ENCODE measurements around the gene MISP3. TPM values are rescaled to one million over a fixed set of nuclear protein-coding genes. Genes with fewer than 3 reads are reported as not detected.

MISP3 gene
- total and polyA plus RNA-seq, 2 of the 8 experiments (the other 6 are each of a cell fraction or from before 2014, with no cell fraction given) = 0.74 to 1.4 TPM

GRCh38 chr19:14027856-14028450 is 44.6 kb upstream of the MISP3 start, which contains the start of gene RLN3:
Gene RLN3 (plus strand): TSS chr19:14028148. CDS start chr19:14028205, 57 bp downstream.
- no peak within 1 kb of the TSS for H3K23ac ChIP-seq (ENCODE audit: insufficient read length)
- H3K27me3 ChIP-seq (replicated peaks in 1 of 4; ENCODE audit: control insufficient read depth in 3 of 4, extremely low read depth in 1 of 4, insufficient read depth in 3 of 4, low read length in 3 of 4) = peaks cover 0 to 12% (median 9%) of the 10 kb centered on the region in 4 experiments; a peak in 5 of 7 replicates
- no peak for FAIRE-seq
- H3K18ac ChIP-seq (ENCODE audit: extremely low read depth, low read length) = no peak within 1 kb of the TSS
- 88% methylated on average over 23 of the region's 24 CpGs; no CpG with 5 or more reads in 1 of the 2 experiments for WGBS, 2 experiments (ENCODE audit: extremely low coverage in 1 of 2, insufficient coverage in 1 of 2, insufficient read length in 1 of 2, insufficient replicate concordance in 2 of 2, low coverage in 1 of 2, low lambda C conversion rate in 2 of 2, missing lambda C conversion rate in 1 of 2)
- no peaks in the 10 kb centered on the region for H3K9me3 ChIP-seq (ENCODE audit: insufficient read depth in 2 of 2, low read depth in 1 of 2, low read length in 1 of 2)
- H3K14ac ChIP-seq (ENCODE audit: insufficient read length) = no peak within 1 kb of the TSS
- no peaks in the 10 kb centered on the region for H3K79me2 ChIP-seq (ENCODE audit: control insufficient read depth in 1 of 2, insufficient read depth in 2 of 2, low read length in 2 of 2)
- 0 out of 2 replicates have a peak within 1 kb of the TSS, but pooled peaks have one; percentile 5 for H2BK12ac ChIP-seq (ENCODE audit: low read depth, low read length)
- no peak within 1 kb of the TSS for H3K27ac ChIP-seq (ENCODE audit: low read depth, low read length)
- H3K4ac ChIP-seq (replicated peaks; ENCODE audit: insufficient read length, low read depth, low read length) = no peak within 1 kb of the TSS
- no peaks in the 10 kb centered on the region for H4K20me1 ChIP-seq (replicated peaks in 1 of 2; ENCODE audit: control insufficient read depth in 1 of 2, insufficient read depth in 2 of 2, low read length in 2 of 2)
- H3K4me3 ChIP-seq (ENCODE audit: extremely low read depth in 1 of 4, insufficient read depth in 2 of 4, low read depth in 3 of 4, low read length in 4 of 4) = no peak within 1 kb of the TSS
- H3K4me1 ChIP-seq (replicated peaks in 1 of 4; ENCODE audit: control insufficient read depth in 3 of 4, insufficient read depth in 4 of 4, low read length in 3 of 4) = peaks cover 2 to 9% (median 3%) of the 10 kb centered on the region in 4 experiments
- H2AFZ ChIP-seq (ENCODE audit: low read length) = no peak within 1 kb of the TSS
- no peak within 1 kb of the TSS for H3K9ac ChIP-seq (replicated peaks in 1 of 4; ENCODE audit: extremely low read depth in 1 of 4, low read depth in 3 of 4, low read length in 3 of 4)
- H3K4me2 ChIP-seq (ENCODE audit: insufficient read depth in 1 of 2, low read depth in 2 of 2, low read length in 2 of 2) = no peak within 1 kb of the TSS
- no peak for DNase-seq (ENCODE audit: low read depth in 1 of 2, low spot score in 2 of 2)
- no peak within 1 kb of the TSS for H4K91ac ChIP-seq (replicated peaks; ENCODE audit: insufficient read length, low read length)
- no peak within 1 kb of the TSS for H3K56ac ChIP-seq (replicated peaks; ENCODE audit: insufficient read length, low read depth, low read length)
- H3K23me2 ChIP-seq (ENCODE audit: low read depth, low read length) = peaks cover 8% of the 10 kb centered on the region; the same call in 1 of the 2 replicates
- no peak for TF ChIP-seq YY1 (IDR thresholded peaks at IDR 0.05; ENCODE audit: low read depth, low read length)
- no peak for TF ChIP-seq EP300 (IDR thresholded peaks at IDR 0.05; ENCODE audit: borderline replicate concordance in 1 of 2, low read depth in 2 of 2, low read length in 2 of 2)
- TF ChIP-seq FOSL1 (IDR thresholded peaks at IDR 0.05; ENCODE audit: insufficient read depth, low read depth, low read length) = no peak
- TF ChIP-seq RAD21 (IDR thresholded peaks at IDR 0.05 in 1 of 2, conservative IDR thresholded peaks at IDR 0.05 in 1 of 2; ENCODE audit: low read depth in 2 of 2, low read length in 2 of 2) = no peak
- no peak for TF ChIP-seq JUN (IDR thresholded peaks at IDR 0.05; ENCODE audit: low read depth, low read length)
- TF ChIP-seq NRF1 (IDR thresholded peaks at IDR 0.05; ENCODE audit: low read depth, low read length) = no peak
- TF ChIP-seq MAX (IDR thresholded peaks at IDR 0.05) = no peak
- no peak within 1 kb of the TSS; the same call in 1 of the 2 replicates for H4K8ac ChIP-seq (ENCODE audit: extremely low read depth, insufficient read depth, low read length)
- H4K5ac ChIP-seq (ENCODE audit: insufficient read length, low read depth, low read length) = no peak within 1 kb of the TSS
- no peak within 1 kb of the TSS for H2BK20ac ChIP-seq (ENCODE audit: low read length)
- ChIA-PET CTCF (ENCODE audit: partially characterized antibody) (interaction anchor here (1.0 to 2.2 kb wide), 13 partner anchors 13 to 165 kb away, joined by 3 to 9 read pairs (median 3); partner anchors contain the start of gene DCAF15), POLR2A (ENCODE audit: partially characterized antibody) (interaction anchor here (0.5 to 1.3 kb wide), 4 partner anchors 22 to 457 kb away, joined by 3 to 5 read pairs (median 4); partner anchors contain the start of genes DCAF15 and RFX1)
- no peak within 1 kb of the TSS for H2BK15ac ChIP-seq (ENCODE audit: low read length)
- no peak within 1 kb of the TSS for H2BK5ac ChIP-seq (ENCODE audit: low read depth, low read length)
- H2BK120ac ChIP-seq (replicated peaks; ENCODE audit: low read depth, low read length) = no peak within 1 kb of the TSS
- no peak within 1 kb of the TSS for H2AK5ac ChIP-seq (ENCODE audit: low read depth, low read length)
- H3K36me3 ChIP-seq (ENCODE audit: control insufficient read depth in 2 of 4, insufficient read depth in 4 of 4, low read length in 3 of 4) = no peaks in the 10 kb centered on the region
- H3K79me1 ChIP-seq (ENCODE audit: low read depth, low read length) = no peaks in the 10 kb centered on the region
